Dorsolateral prefrontal cortex (tissue), 118 donors: ENCODE data around the gene SULT1C2. TPM values are rescaled to one million over a fixed set of nuclear protein-coding genes. Genes with fewer than 3 reads are reported as not detected.

Experiments used
- total RNA-seq, 120 experiments: library from RNA; stranded (reverse); gene quantifications; one replicate each; pipeline versions ENCODE4 v1.2.3 to v1.2.4, GENCODE V29; 2022

The SULT1C2 gene
- total RNA-seq, 120 experiments from 2014 or later: 0.07 to 4.8 (median 0.51) TPM; not detected in 31

Other genes starting within 250 kb of the SULT1C2 start
- gene SULT1C3, start 48.9 kb upstream of the SULT1C2 start, total RNA-seq: not detected
- gene SULT1C4, start 89.1 kb downstream of the SULT1C2 start, total RNA-seq: 10 to 100 TPM in 63 of 120 experiments, 1 to 10 TPM in 57; 3.4 to 23.0 (median 10.3) TPM
- 100 to 1,000 TPM in 50 of 120 experiments, 10 to 100 TPM in 70; 60.6 to 126 (median 96.4) TPM for gene GCC2, start 160.3 kb downstream of the SULT1C2 start, total RNA-seq
- 10 to 100 TPM; 11.9 to 38.1 (median 21.9) TPM for gene LIMS1, start 245.6 kb downstream of the SULT1C2 start, total RNA-seq